Lung (tissue), 12 donors: ENCODE results near the gene ROS1. TPM values are rescaled to one million over a fixed set of nuclear protein-coding genes. Genes with fewer than 3 reads are reported as not detected.

Source experiments
- ATAC-seq: fragments of 200-7000 bp; cut with Tn5 transposase; one replicate; pipeline ENCODE4 v1.9.1; 2020; ENCODE audit warnings: moderate number of reproducible peaks; ENCODE audit not compliant: insufficient read depth, low FRiP score
- DNase-seq, 3 donors: peaks; one replicate each; pipeline ENCODE4 v3.0.0-alpha.2; 2013 to 2017
- H3K27ac ChIP-seq, 2 donors: one replicate each; pipeline ENCODE4 v1.5.1; 2013; ENCODE audit warnings: mild to moderate bottlenecking in 2 of 2, moderate library complexity in 2 of 2, control low read depth in 1 of 2, inconsistent platforms in 1 of 2, low read depth in 1 of 2, low read length in 1 of 2
- H3K27me3 ChIP-seq, 3 donors: one replicate each; pipeline ENCODE4 v1.5.1; 2013; ENCODE audit warnings: low read length in 2 of 3; ENCODE audit not compliant: control insufficient read depth in 3 of 3, insufficient read depth in 3 of 3
- H3K36me3 ChIP-seq, 4 donors: one replicate each; pipeline ENCODE4 v1.5.1; 2013; ENCODE audit warnings: low read length in 4 of 4, mild to moderate bottlenecking in 1 of 4, moderate library complexity in 1 of 4; ENCODE audit not compliant: control insufficient read depth in 4 of 4, insufficient read depth in 4 of 4
- H3K4me1 ChIP-seq, 5 donors: one replicate each; pipeline ENCODE4 v1.5.1; 2013; ENCODE audit warnings: low read length in 5 of 5, mild to moderate bottlenecking in 2 of 5, moderate library complexity in 1 of 5; ENCODE audit not compliant: control insufficient read depth in 5 of 5, insufficient read depth in 5 of 5
- H3K4me3 ChIP-seq: one replicate; pipeline ENCODE4 v1.5.1; 2013; ENCODE audit warnings: mild to moderate bottlenecking, control low read depth, moderate library complexity
- H3K9ac ChIP-seq, 2 donors: one replicate each; pipeline ENCODE4 v1.5.1; 2013; ENCODE audit warnings: low read length in 2 of 2, control low read depth in 1 of 2; ENCODE audit not compliant: insufficient read depth in 1 of 2
- H3K9me3 ChIP-seq, 4 donors: one replicate each; pipeline ENCODE4 v1.5.1; 2013; ENCODE audit warnings: low read length in 3 of 4, mild to moderate bottlenecking in 1 of 4, moderate library complexity in 1 of 4; ENCODE audit not compliant: control insufficient read depth in 4 of 4, insufficient read depth in 3 of 4
- WGBS, 2 donors: extraction: QIAGEN DNeasy Blood & Tissue Kit; methylation state at CpG; one replicate each; pipeline ENCODE4 v1.1.7; 2013; 5-methylcytosine and 5-hydroxymethylcytosine counted together
- polyA plus RNA-seq, 2 donors: library from polyadenylated mRNA; stranded (reverse); fragments of 200-250 nt; gene quantifications; one replicate each; pipeline ENCODE4 v1.2.1, GENCODE V29; 2013
- total RNA-seq, 2 donors: library from RNA; depleted of rRNA in 1 of 2; stranded (reverse); fragments of >200 nt in 1 of 2; gene quantifications; one replicate each; pipeline ENCODE4 v1.2.1, GENCODE V29; 2014 to 2021
- TF ChIP-seq, protein P1 (sequence below): IDR thresholded peaks from 2 replicates; pipeline ENCODE4 v1.5.1; 2012; ENCODE audit warnings: mild to moderate bottlenecking; ENCODE audit errors: control extremely low read depth, extremely low read depth
- donor health status: control.
- donor health status: control.
- donor health status: Bipolar disorder and iron deficiency.
- donor health status: healthy.
- donor health status: DM: yes; HTN: yes; CAD: no.

Gene ROS1
- total and polyA plus RNA-seq, 4 donors: 15.5 to 263 (median 59.4) TPM

DNA sequence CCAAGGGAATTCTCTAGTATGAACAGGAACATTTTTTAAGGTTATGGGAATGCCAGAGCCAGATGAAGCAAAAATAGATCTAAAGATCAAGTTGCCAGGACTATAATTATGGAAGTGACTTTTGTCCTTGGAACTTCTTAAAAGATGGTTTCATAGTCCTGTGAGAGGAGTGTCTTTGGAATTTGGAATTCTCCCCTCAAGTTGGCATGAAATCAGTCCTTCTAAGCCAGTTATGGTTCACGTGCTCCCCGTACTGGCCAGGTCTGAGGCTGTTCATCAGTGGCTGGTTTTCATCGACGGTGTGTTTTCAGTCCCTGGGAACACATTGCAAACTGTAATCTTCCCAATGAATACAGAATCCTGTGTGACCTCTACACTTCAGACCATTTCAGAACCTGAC is 97.2 kb downstream of the ROS1 start:
- H3K9me3 ChIP-seq: no peaks in the 10 kb centered on the region
- H3K4me1 ChIP-seq: no peaks in the 10 kb centered on the region
- TF ChIP-seq, protein P1, sequence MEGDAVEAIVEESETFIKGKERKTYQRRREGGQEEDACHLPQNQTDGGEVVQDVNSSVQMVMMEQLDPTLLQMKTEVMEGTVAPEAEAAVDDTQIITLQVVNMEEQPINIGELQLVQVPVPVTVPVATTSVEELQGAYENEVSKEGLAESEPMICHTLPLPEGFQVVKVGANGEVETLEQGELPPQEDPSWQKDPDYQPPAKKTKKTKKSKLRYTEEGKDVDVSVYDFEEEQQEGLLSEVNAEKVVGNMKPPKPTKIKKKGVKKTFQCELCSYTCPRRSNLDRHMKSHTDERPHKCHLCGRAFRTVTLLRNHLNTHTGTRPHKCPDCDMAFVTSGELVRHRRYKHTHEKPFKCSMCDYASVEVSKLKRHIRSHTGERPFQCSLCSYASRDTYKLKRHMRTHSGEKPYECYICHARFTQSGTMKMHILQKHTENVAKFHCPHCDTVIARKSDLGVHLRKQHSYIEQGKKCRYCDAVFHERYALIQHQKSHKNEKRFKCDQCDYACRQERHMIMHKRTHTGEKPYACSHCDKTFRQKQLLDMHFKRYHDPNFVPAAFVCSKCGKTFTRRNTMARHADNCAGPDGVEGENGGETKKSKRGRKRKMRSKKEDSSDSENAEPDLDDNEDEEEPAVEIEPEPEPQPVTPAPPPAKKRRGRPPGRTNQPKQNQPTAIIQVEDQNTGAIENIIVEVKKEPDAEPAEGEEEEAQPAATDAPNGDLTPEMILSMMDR: no peak
- no peaks in the 10 kb centered on the region for H3K27me3 ChIP-seq
- H3K27ac ChIP-seq: no peak overlapping the region
- no peaks in the 10 kb centered on the region for H3K36me3 ChIP-seq
- ATAC-seq (no peak), DNase-seq (no peak)
- H3K4me3 ChIP-seq: no peak overlapping the region
- no peak overlapping the region for H3K9ac ChIP-seq
- WGBS, 2 donors: 85 to 91% methylated on average over 4 of the region's 4 CpGs

DNA sequence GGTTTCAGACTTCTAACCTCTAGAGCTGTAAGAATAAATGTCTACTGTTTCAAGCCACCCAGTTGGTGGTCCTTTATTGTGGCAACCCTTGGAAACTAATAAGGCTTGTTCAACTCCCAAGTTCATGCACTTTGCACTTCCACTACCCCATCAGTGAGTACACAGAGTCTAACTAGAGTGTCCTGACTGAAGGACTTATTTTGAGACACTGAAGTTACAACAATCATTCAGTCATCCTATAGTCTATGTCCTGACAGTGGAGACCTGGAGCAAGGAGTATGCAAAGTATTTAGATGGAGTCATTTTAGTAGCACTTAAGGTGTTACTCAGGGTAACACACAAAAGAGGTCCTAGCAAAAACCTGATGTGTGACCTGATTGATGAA is 97.7 kb downstream of the ROS1 start:
- Histone ChIP-seq H3K9ac (no peak overlapping the region), H3K27ac (no peak overlapping the region), H3K4me3 (no peak overlapping the region), H3K27me3 (no peaks in the 10 kb centered on the region), H3K36me3 (no peaks in the 10 kb centered on the region), H3K4me1 (no peaks in the 10 kb centered on the region), H3K9me3 (no peaks in the 10 kb centered on the region)
- DNase-seq (no peak), ATAC-seq (no peak)
- TF ChIP-seq, protein P1: no peak

DNA sequence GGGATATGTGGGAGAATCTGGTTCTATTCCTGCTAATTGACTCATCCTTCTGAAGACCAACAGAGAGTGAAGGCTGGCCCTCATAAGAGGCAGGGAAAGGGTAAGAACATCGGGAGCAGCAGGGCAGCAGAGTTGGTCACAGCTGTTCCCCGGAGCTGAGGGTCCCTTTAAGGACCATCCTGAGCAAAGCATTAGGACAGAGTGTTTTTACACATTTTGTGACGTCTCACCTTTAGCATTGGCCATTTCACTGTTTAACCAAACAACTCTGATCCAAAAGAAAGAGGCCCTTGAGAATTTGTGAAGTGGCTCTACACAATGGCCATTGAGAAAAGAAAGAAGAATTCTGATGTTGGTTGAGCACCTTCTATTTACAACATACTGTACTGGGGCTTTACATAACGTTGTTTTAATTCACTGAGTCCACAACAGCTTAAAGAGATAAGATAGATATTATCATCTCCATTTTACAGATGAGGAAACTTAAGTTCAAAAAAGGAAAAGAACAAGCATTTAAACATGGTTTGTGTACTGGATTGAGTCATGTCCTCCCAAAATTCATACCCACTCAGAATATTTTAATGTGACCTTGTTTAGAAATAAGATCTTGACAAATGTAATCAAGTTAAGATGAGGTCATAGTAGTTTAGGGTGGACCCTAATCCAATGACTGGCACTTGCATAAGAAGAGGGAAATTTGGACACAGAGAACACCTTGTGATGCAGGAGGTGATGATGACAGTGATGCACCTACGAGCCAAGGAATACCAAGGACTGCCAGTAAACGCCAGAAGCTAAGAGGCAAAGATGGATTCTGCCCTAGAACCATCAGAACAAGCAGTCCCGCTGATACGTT is 98.4 kb downstream of the ROS1 start:
- ATAC-seq: no peak
- no peak overlapping the region for H3K9ac ChIP-seq
- H3K36me3 ChIP-seq: no peaks in the 10 kb centered on the region
- no peaks in the 10 kb centered on the region for H3K27me3 ChIP-seq
- H3K27ac ChIP-seq: no peak overlapping the region
- TF ChIP-seq, protein P1: no peak
- no peak overlapping the region for H3K4me3 ChIP-seq
- no peak for DNase-seq
- no peaks in the 10 kb centered on the region for H3K4me1 ChIP-seq
- no peaks in the 10 kb centered on the region for H3K9me3 ChIP-seq
- WGBS, 2 donors: 67 to 78% methylated on average over 8 of the region's 8 CpGs
